Measurements from ENCODE around the gene SH3BP1. TPM values are rescaled to one million over a fixed set of nuclear protein-coding genes. Genes with fewer than 3 reads are reported as not detected.
A peak's percentile ranks its signal among the peaks of the same experiment; 100 is the strongest.

SH3BP1 gene
- total RNA-seq, 6 donors from 2014 or later: 11.4 to 58.7 (median 31.1) TPM

- Histone ChIP-seq H3K36me3 (peaks cover 0 to 5% (median 1%) of the 10 kb centered on the region in 4 donors), H3K4me1 (peaks cover 30 to 44% (median 33%) of the 10 kb centered on the region in 4 donors), H3K27ac (peak overlapping the region in 2 of 4 donors; percentile 4 to 61), H3K4me3 (no peak overlapping the region), H3K27me3 (no peaks in the 10 kb centered on the region), H3K9me3 (no peaks in the 10 kb centered on the region)
- TF ChIP-seq EP300 (IDR thresholded peaks at IDR 0.05) (no peak), POLR2A (IDR thresholded peaks at IDR 0.05) (no peak), POLR2AphosphoS5 (IDR thresholded peaks at IDR 0.05) (no peak), CTCF (IDR thresholded peaks at IDR 0.05) (no peak)
- ATAC-seq (ENCODE audit: low FRiP score in 2 of 2): no peak
- 83% methylated on average over 2 of the region's 2 CpGs; no CpG with 5 or more reads in 1 of the 2 donors for WGBS, 2 donors
- DNase-seq: no peak
Observed at GRCh38 chr22:37660709-37661045, 21.2 kb downstream of the SH3BP1 start.

GRCh38 chr22:37661160-37661924 lies 21.9 kb downstream of the SH3BP1 start:
- no peak overlapping the region for H3K4me3 ChIP-seq
- WGBS, 2 donors: 63 to 65% methylated on average over 11 to 12 of the region's 12 CpGs
- ATAC-seq (ENCODE audit: low FRiP score in 2 of 2) (peak in 1 of 2 donors; percentile 16), DNase-seq (no peak)
- H3K4me1 ChIP-seq: peaks cover 30 to 44% (median 33%) of the 10 kb centered on the region in 4 donors
- H3K27me3 ChIP-seq: no peaks in the 10 kb centered on the region
- H3K9me3 ChIP-seq: no peaks in the 10 kb centered on the region
- TF ChIP-seq CTCF (IDR thresholded peaks at IDR 0.05) (peak in 5 of 6 experiments; percentile 28 to 49 (median 35)), POLR2A (IDR thresholded peaks at IDR 0.05) (no peak)
- peak overlapping the region in 3 of 4 donors; percentile 48 to 68 (median 61) for H3K27ac ChIP-seq
- peaks cover 0 to 10% (median 3%) of the 10 kb centered on the region in 4 donors for H3K36me3 ChIP-seq

- Histone ChIP-seq H3K9me3 (no peaks in the 10 kb centered on the region), H3K4me3 (no peak overlapping the region), H3K36me3 (peaks cover 0 to 12% (median 3%) of the 10 kb centered on the region in 4 donors), H3K4me1 (peaks cover 30 to 44% (median 33%) of the 10 kb centered on the region in 4 donors), H3K27me3 (no peaks in the 10 kb centered on the region), H3K27ac (peak overlapping the region in 3 of 4 donors; percentile 48 to 68 (median 61))
- WGBS, 2 donors: 78 to 89% methylated on average over 5 of the region's 5 CpGs
- no peak for TF ChIP-seq CTCF (IDR thresholded peaks at IDR 0.05)
- no peak for TF ChIP-seq POLR2AphosphoS5 (IDR thresholded peaks at IDR 0.05)
- TF ChIP-seq POLR2A (IDR thresholded peaks at IDR 0.05): no peak
- TF ChIP-seq EP300 (IDR thresholded peaks at IDR 0.05): no peak
- DNase-seq (peak in 1 of 2 donors; percentile 38), ATAC-seq (ENCODE audit: low FRiP score in 2 of 2) (no peak)
Observed at GRCh38 chr22:37662039-37662438, 22.6 kb downstream of the SH3BP1 start.

GRCh38 chr22:37663521-37664140 lies 24.2 kb downstream of the SH3BP1 start:
- ATAC-seq (ENCODE audit: low FRiP score in 2 of 2): no peak
- Histone ChIP-seq H3K27ac (no peak overlapping the region), H3K27me3 (no peaks in the 10 kb centered on the region), H3K4me3 (no peak overlapping the region), H3K4me1 (peaks cover 25 to 38% (median 27%) of the 10 kb centered on the region in 4 donors), H3K9me3 (no peaks in the 10 kb centered on the region), H3K36me3 (peaks cover 0 to 12% (median 3%) of the 10 kb centered on the region in 4 donors)
- no peak for DNase-seq
- WGBS, 2 donors: 85 to 88% methylated on average over 16 of the region's 16 CpGs
- TF ChIP-seq POLR2A (IDR thresholded peaks at IDR 0.05) (no peak), POLR2AphosphoS5 (IDR thresholded peaks at IDR 0.05) (no peak), EP300 (IDR thresholded peaks at IDR 0.05) (no peak), CTCF (IDR thresholded peaks at IDR 0.05) (no peak)

Data from upper lobe of left lung (tissue), 6 donors.